Keratinocyte (primary cell): ENCODE data around the gene ATL1.

Experiments used
- EZH2 ChIP-seq: IDR thresholded peaks from one replicate; pipeline ENCODE4 v1.6.1; 2012; ENCODE audit warnings: inconsistent platforms, mild to moderate bottlenecking, low read length, moderate library complexity
- TF ChIP-seq, protein P1 (sequence below), 3 experiments: IDR thresholded peaks in 1 of 3; conservative IDR thresholded peaks in 1 of 3; optimal IDR thresholded peaks in 1 of 3; 2 replicates in 2 of 3; 3 replicates in 1 of 3; pipeline versions ENCODE3 to v1.5.1; 2011; ENCODE audit warnings: low read length in 3 of 3, mild to moderate bottlenecking in 3 of 3, moderate library complexity in 2 of 3, control low read depth in 1 of 3, inconsistent platforms in 1 of 3; ENCODE audit not compliant: insufficient read depth in 2 of 3; ENCODE audit errors: extremely low read depth in 1 of 3

DNA sequence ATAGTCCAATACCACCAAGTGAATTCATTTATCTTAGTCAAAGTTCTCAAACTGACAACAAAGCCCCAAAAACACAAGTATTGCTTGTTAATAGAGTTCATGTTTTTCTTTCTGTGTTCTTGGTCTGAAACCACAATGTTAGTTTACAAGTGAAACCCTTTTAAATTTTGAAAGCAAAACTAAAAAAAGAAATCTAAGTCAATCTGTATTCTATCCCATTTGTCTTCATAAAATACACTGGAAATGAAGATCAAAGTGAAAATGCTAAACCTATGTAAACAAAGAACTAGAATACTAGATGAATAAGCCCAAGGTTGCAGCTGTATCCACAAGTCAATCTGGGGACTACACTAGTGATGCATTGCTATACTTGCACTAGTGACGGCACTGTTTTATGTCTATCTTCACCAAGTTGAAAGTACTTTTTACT is 38.0 kb upstream of the ATL1 start:
- TF ChIP-seq, protein P1, sequence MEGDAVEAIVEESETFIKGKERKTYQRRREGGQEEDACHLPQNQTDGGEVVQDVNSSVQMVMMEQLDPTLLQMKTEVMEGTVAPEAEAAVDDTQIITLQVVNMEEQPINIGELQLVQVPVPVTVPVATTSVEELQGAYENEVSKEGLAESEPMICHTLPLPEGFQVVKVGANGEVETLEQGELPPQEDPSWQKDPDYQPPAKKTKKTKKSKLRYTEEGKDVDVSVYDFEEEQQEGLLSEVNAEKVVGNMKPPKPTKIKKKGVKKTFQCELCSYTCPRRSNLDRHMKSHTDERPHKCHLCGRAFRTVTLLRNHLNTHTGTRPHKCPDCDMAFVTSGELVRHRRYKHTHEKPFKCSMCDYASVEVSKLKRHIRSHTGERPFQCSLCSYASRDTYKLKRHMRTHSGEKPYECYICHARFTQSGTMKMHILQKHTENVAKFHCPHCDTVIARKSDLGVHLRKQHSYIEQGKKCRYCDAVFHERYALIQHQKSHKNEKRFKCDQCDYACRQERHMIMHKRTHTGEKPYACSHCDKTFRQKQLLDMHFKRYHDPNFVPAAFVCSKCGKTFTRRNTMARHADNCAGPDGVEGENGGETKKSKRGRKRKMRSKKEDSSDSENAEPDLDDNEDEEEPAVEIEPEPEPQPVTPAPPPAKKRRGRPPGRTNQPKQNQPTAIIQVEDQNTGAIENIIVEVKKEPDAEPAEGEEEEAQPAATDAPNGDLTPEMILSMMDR (optimal IDR thresholded peaks at IDR 0.05 in 1 of 3, IDR thresholded peaks at IDR 0.05 in 1 of 3, conservative IDR thresholded peaks at IDR 0.05 in 1 of 3; ENCODE audit: extremely low read depth in 1 of 3, insufficient read depth in 2 of 3, low read length in 3 of 3) = no peak
- TF ChIP-seq EZH2 = no peak
